ENCODE measurements around the gene KCNIP3. TPM values are rescaled to one million over a fixed set of nuclear protein-coding genes. Genes with fewer than 3 reads are reported as not detected.

The KCNIP3 gene
- total RNA-seq, 2 experiments from 2014 or later: 0.52 TPM; not detected in 1

GRCh38 chr2:95383635-95384027 is 86.5 kb downstream of the KCNIP3 start:
- intact Hi-C loops (cut with DNase I, micrococcal nuclease): no loop called here
- Mint-ChIP-seq H3K4me1 (ENCODE audit: low read depth) (no peaks in the 10 kb centered on the region), H3K27ac (no peak overlapping the region), H3K4me3 (no peak overlapping the region), H3K27me3 (peaks cover 8% of the 10 kb centered on the region), H3K9me3 (no peaks in the 10 kb centered on the region), H3K36me3 (ENCODE audit: low read depth) (no peaks in the 10 kb centered on the region)
- ChIA-PET POLR2A (no interaction called here), CTCF (no interaction called here)
- H3K9me3 ChIP-seq (ENCODE audit: control insufficient read depth in 1 of 2, insufficient read depth in 1 of 2, low read length in 2 of 2): no peaks in the 10 kb centered on the region
- DNase-seq: no peak
- TF ChIP-seq CTCF (IDR thresholded peaks at IDR 0.05): no peak
- H3K27me3 ChIP-seq (ENCODE audit: control insufficient read depth in 1 of 2, insufficient read depth in 2 of 2, low read length in 2 of 2): peaks cover 0 to 3% of the 10 kb centered on the region in 2 experiments
- H3K4me1 ChIP-seq (ENCODE audit: insufficient read depth, low read length): no peaks in the 10 kb centered on the region
- no peaks in the 10 kb centered on the region for H3K36me3 ChIP-seq (ENCODE audit: insufficient read depth, low read length)
- no peak overlapping the region for H3K4me3 ChIP-seq (ENCODE audit: low read length)
- no peak for ATAC-seq (ENCODE audit: poor library complexity)
- no peak overlapping the region for H3K27ac ChIP-seq (ENCODE audit: low read depth in 1 of 2, low read length in 2 of 2)

DNA sequence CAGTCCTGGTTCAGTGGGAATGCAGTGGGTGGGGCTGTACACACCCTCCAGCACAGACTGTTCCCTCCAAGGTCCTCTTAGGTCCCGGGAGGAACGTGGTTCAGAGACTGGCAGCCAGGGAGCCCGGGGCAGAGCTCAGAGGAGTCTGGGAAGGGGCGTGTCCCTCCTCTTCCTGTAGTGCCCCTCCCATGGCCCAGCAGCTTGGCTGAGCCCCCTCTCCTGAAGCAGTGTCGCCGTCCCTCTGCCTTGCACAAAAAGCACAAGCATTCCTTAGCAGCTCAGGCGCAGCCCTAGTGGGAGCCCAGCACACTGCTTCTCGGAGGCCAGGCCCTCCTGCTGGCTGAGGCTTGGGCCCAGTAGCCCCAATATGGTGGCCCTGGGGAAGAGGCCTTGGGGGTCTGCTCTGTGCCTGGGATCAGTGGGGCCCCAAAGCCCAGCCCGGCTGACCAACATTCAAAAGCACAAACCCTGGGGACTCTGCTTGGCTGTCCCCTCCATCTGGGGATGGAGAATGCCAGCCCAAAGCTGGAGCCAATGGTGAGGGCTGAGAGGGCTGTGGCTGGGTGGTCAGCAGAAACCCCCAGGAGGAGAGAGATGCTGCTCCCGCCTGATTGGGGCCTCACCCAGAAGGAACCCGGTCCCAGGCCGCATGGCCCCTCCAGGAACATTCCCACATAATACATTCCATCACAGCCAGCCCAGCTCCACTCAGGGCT is 87.9 kb downstream of the KCNIP3 start:
- intact Hi-C loops (cut with DNase I, micrococcal nuclease): no loop called here
- no peak overlapping the region for H3K27ac ChIP-seq (ENCODE audit: low read depth in 1 of 2, low read length in 2 of 2)
- peaks cover 0 to 5% of the 10 kb centered on the region in 2 experiments for H3K9me3 ChIP-seq (ENCODE audit: control insufficient read depth in 1 of 2, insufficient read depth in 1 of 2, low read length in 2 of 2)
- peaks cover 8% of the 10 kb centered on the region for H3K27me3 Mint-ChIP-seq
- H3K9me3 Mint-ChIP-seq: no peaks in the 10 kb centered on the region
- DNase-seq (no peak), ATAC-seq (ENCODE audit: poor library complexity) (no peak)
- H3K4me1 Mint-ChIP-seq (ENCODE audit: low read depth): no peaks in the 10 kb centered on the region
- H3K4me1 ChIP-seq (ENCODE audit: insufficient read depth, low read length): peaks cover 5% of the 10 kb centered on the region
- TF ChIP-seq CTCF (IDR thresholded peaks at IDR 0.05): no peak
- H3K36me3 ChIP-seq (ENCODE audit: insufficient read depth, low read length): no peaks in the 10 kb centered on the region
- no peaks in the 10 kb centered on the region for H3K27me3 ChIP-seq (ENCODE audit: control insufficient read depth in 1 of 2, insufficient read depth in 2 of 2, low read length in 2 of 2)
- ChIA-PET POLR2A (no interaction called here), CTCF (no interaction called here)
- no peaks in the 10 kb centered on the region for H3K36me3 Mint-ChIP-seq (ENCODE audit: low read depth)
- H3K27ac Mint-ChIP-seq: no peak overlapping the region
- no peak overlapping the region for H3K4me3 ChIP-seq (ENCODE audit: low read length)
- H3K4me3 Mint-ChIP-seq: no peak overlapping the region

- H3K27me3 ChIP-seq (ENCODE audit: control insufficient read depth in 1 of 2, insufficient read depth in 2 of 2, low read length in 2 of 2): no peaks in the 10 kb centered on the region
- ChIA-PET POLR2A (no interaction called here), CTCF (no interaction called here)
- ATAC-seq (ENCODE audit: poor library complexity) (no peak), DNase-seq (no peak)
- H3K4me1 ChIP-seq (ENCODE audit: insufficient read depth, low read length): peaks cover 5% of the 10 kb centered on the region
- Mint-ChIP-seq H3K27me3 (peaks cover 8% of the 10 kb centered on the region), H3K4me1 (ENCODE audit: low read depth) (no peaks in the 10 kb centered on the region), H3K9me3 (no peaks in the 10 kb centered on the region), H3K27ac (no peak overlapping the region), H3K4me3 (no peak overlapping the region), H3K36me3 (ENCODE audit: low read depth) (no peaks in the 10 kb centered on the region)
- no peak overlapping the region for H3K4me3 ChIP-seq (ENCODE audit: low read length)
- intact Hi-C loops (cut with DNase I, micrococcal nuclease): no loop called here
- no peak overlapping the region for H3K27ac ChIP-seq (ENCODE audit: low read depth in 1 of 2, low read length in 2 of 2)
- H3K36me3 ChIP-seq (ENCODE audit: insufficient read depth, low read length): no peaks in the 10 kb centered on the region
- peaks cover 0 to 5% of the 10 kb centered on the region in 2 experiments for H3K9me3 ChIP-seq (ENCODE audit: control insufficient read depth in 1 of 2, insufficient read depth in 1 of 2, low read length in 2 of 2)
- no peak for TF ChIP-seq CTCF (IDR thresholded peaks at IDR 0.05)
These were observed 88.4 kb downstream of the KCNIP3 start for GRCh38 chr2:95385570-95385984.

Data from CD4-positive, alpha-beta T cell (primary cell).